ENCODE data around the gene WNT3.

The WNT3 gene

DNA sequence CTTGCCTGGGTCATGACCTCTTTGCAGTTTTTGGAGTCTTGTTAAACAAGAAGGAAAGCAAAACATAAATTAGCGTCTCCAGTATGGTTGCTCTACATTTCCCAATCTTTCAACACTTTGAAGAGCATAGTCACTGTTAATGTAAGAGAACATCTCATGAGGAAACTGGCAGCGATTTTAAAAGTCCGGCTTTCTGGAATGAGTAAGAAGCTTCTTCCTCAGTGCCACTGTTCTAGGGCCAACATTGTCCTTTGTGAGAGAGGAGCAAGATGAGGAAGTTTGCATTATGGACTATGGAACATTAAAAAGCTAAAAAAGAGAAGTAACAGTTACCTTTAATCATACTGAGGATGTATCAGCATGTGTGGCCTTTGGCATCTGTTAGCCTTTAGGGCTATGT is 73.1 kb downstream of the WNT3 start:
- TF ChIP-seq, protein P1, sequence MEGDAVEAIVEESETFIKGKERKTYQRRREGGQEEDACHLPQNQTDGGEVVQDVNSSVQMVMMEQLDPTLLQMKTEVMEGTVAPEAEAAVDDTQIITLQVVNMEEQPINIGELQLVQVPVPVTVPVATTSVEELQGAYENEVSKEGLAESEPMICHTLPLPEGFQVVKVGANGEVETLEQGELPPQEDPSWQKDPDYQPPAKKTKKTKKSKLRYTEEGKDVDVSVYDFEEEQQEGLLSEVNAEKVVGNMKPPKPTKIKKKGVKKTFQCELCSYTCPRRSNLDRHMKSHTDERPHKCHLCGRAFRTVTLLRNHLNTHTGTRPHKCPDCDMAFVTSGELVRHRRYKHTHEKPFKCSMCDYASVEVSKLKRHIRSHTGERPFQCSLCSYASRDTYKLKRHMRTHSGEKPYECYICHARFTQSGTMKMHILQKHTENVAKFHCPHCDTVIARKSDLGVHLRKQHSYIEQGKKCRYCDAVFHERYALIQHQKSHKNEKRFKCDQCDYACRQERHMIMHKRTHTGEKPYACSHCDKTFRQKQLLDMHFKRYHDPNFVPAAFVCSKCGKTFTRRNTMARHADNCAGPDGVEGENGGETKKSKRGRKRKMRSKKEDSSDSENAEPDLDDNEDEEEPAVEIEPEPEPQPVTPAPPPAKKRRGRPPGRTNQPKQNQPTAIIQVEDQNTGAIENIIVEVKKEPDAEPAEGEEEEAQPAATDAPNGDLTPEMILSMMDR (IDR thresholded peaks at IDR 0.05; ENCODE audit: low read depth, low read length) = no peak
- no peak overlapping the region for H3K4me3 ChIP-seq (replicated peaks in 1 of 2; ENCODE audit: low read depth in 2 of 2, low read length in 2 of 2)
- no peak for DNase-seq (ENCODE audit: low read depth in 2 of 2)

DNA sequence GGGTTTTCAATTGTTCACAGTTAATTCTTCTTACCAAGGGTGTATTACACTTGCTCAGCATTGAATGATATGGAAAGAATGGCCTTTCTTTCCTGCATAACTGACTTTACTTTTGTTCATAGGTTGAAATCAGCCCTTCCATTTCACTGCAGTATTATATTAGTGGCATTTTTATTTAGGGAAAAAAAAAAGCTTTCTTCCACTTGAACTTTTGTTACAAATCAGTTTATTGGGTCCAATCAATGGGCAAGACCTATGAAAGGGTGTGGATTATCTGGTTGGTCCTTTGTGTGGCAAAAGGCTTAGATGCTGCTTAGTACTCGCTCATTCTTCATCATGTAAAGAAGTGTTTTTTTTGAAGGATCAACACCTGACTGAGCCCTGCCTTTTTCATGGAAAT is 74.1 kb downstream of the WNT3 start:
- DNase-seq (ENCODE audit: low read depth in 2 of 2) = no peak
- TF ChIP-seq, protein P1 (IDR thresholded peaks at IDR 0.05; ENCODE audit: low read depth, low read length) = no peak
- no peak overlapping the region for H3K4me3 ChIP-seq (replicated peaks in 1 of 2; ENCODE audit: low read depth in 2 of 2, low read length in 2 of 2)

DNA sequence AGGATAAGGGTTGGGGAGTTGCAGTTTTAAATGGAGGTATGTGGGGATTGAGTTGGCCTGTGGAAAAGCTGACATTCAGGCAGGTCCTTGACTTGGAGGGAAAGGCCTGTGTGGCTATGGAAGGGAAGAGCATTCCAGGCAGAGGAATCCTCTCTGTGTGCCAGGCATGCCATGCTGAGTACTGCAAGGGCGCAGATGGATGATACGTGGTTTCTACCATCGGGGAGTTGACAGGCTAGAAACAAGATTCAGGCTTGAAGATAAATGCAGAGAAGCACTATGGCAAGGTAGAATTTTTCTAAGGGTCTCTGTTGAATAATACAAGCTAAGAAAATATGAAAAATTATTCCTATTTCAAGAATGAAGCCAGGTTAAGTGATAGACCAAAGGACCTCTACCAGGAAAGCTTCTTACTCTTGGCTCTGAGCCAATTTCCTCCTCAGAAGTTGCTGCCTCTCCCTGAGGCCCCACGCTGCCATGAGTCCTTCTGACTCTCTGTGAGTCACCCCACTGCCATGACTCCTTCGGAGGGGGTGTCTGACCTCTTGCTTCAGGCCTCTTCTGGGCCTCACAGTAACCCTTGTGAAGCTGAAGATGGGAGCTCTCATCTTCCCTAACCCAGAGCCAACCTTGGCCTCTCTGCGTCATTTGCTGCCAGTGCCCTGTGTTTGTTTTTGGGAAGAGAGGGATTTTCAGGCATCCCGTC is 75.8 kb downstream of the WNT3 start:
- TF ChIP-seq, protein P1 (IDR thresholded peaks at IDR 0.05; ENCODE audit: low read depth, low read length) = no peak
- no peak overlapping the region for H3K4me3 ChIP-seq (replicated peaks in 1 of 2; ENCODE audit: low read depth in 2 of 2, low read length in 2 of 2)
- peak; percentile 83 to 95 for DNase-seq (ENCODE audit: low read depth in 2 of 2)

DNA sequence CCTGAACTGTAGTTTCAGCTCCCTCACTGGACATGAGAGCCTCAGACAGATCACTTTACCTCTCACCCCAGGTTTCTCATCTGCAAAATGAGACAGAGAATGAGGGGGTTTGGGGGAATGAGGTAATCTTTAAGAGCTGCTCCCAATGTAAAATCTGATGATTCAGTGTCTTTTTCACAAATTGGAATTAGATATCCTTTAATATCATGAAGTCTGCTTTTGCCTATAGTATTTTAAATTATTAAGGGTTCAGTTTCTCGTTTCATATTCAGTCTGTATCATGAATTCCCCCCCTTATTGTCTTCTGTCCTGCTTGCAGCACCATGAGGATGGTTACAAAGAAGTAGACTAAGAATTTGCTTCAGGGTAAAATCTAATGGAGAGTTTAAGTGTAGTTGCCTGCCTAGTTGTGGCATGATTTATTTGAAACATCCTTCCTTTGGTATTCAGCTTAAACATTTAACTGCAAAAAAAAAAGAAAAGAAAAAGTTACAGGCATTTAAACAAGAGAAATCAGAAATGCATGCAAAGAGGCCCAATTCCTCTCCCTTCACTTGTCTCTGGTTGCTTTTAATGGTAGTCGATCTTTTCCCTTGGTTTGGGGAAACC is 77.3 kb downstream of the WNT3 start:
- TF ChIP-seq, protein P1 (IDR thresholded peaks at IDR 0.05; ENCODE audit: low read depth, low read length) = no peak
- no peak for DNase-seq (ENCODE audit: low read depth in 2 of 2)
- H3K4me3 ChIP-seq (replicated peaks in 1 of 2; ENCODE audit: low read depth in 2 of 2, low read length in 2 of 2) = no peak overlapping the region

DNA sequence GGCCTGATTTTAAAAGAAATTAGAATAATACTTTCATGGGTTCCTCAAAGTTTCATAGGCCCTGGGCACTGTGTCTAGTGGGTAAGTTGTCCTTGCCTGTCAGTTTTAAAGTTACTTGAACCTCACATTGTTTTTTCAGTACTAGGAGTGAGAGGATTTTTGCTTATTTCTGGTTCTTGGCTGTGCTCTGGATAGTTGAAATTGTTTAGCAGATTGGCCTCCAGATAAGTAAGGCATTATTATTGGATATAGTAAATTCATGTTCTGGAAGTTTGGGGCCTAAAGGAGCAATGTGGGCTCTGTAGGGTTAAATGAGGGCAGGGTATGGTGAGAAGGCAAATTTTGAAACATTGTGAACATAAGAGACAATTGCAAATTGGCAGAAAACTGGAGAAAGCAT is 78.5 kb downstream of the WNT3 start:
- H3K4me3 ChIP-seq (replicated peaks in 1 of 2; ENCODE audit: low read depth in 2 of 2, low read length in 2 of 2) = no peak overlapping the region
- DNase-seq (ENCODE audit: low read depth in 2 of 2) = no peak
- TF ChIP-seq, protein P1 (IDR thresholded peaks at IDR 0.05; ENCODE audit: low read depth, low read length) = no peak

DNA sequence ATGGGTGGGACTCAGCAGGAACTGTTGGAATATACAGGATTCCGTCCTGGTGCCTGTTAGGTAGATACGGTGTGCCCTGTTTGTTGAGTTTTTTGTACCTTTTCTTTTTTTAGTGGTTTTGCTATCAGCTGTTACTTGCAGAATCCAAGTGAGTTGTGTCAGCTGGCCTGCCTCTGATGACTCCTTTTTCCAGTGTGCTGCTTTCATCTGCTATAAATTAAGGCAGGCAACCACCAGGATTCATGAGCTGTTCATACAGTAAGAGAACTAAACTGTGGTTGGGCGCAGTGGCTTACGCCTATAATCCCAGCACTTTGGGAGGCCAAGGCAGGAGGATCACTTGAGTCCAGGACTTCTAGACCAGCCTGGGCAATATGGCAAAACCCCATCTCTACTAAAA is 79.9 kb downstream of the WNT3 start:
- H3K4me3 ChIP-seq (replicated peaks in 1 of 2; ENCODE audit: low read depth in 2 of 2, low read length in 2 of 2) = no peak overlapping the region
- no peak for DNase-seq (ENCODE audit: low read depth in 2 of 2)
- TF ChIP-seq, protein P1 (IDR thresholded peaks at IDR 0.05; ENCODE audit: low read depth, low read length) = no peak
